GM23338 (cell line): ENCODE data around the gene NNMT. TPM values are rescaled to one million over a fixed set of nuclear protein-coding genes. Genes with fewer than 3 reads are reported as not detected.

Experiments
- ATAC-seq: fragments of 200-7000 bp; cut with Tn5 transposase; 3 replicates; pipeline ENCODE4 v1.9.1; 2020
- DNase-seq: peaks from one replicate; pipeline ENCODE4 v3.0.0-alpha.2; 2015; ENCODE audit warnings: low spot score
- H2AFZ ChIP-seq: fragments of 200-600 bp; sonication (generic); 2 replicates; pipeline ENCODE4 v1.8.0; 2016; ENCODE audit warnings: antibody characterized with exemption, mild to moderate bottlenecking, moderate library complexity
- H3F3A ChIP-seq: fragments of 200-600 bp; sonication (generic); replicated peaks from 2 replicates; pipeline ENCODE4 v1.8.0; 2017; ENCODE audit warnings: antibody characterized with exemption, mixed run types, low read depth
- H3K27ac ChIP-seq: fragments of 200-600 bp; sonication (generic); 2 replicates; pipeline ENCODE4 v1.6.1; 2016; ENCODE audit warnings: low read depth
- H3K27me3 ChIP-seq: fragments of 200-600 bp; sonication (generic); 2 replicates; pipeline ENCODE4 v1.8.0; 2016; ENCODE audit warnings: mild to moderate bottlenecking, mixed run types, moderate library complexity; ENCODE audit not compliant: insufficient read depth
- H3K36me3 ChIP-seq: fragments of 200-600 bp; sonication (generic); 2 replicates; pipeline ENCODE4 v1.8.0; 2016; ENCODE audit warnings: mild to moderate bottlenecking; ENCODE audit not compliant: insufficient read depth
- H3K4me1 ChIP-seq: fragments of 200-600 bp; sonication (generic); 2 replicates; pipeline ENCODE4 v1.8.0; 2016; ENCODE audit warnings: mild to moderate bottlenecking, moderate library complexity; ENCODE audit not compliant: insufficient read depth
- H3K4me2 ChIP-seq: fragments of 200-600 bp; sonication (generic); 2 replicates; pipeline ENCODE4 v1.7.1; 2017; ENCODE audit warnings: mixed run types
- H3K4me3 ChIP-seq: fragments of 200-600 bp; sonication (generic); 2 replicates; pipeline ENCODE4 v1.6.1; 2016; ENCODE audit warnings: mixed run types
- H3K79me2 ChIP-seq: fragments of 200-600 bp; sonication (generic); replicated peaks from 2 replicates; pipeline ENCODE4 v1.8.0; 2017; ENCODE audit warnings: mild to moderate bottlenecking; ENCODE audit not compliant: insufficient read depth
- H3K9me2 ChIP-seq: fragments of 200-600 bp; sonication (generic); 2 replicates; pipeline ENCODE4 v1.8.0; 2017; ENCODE audit not compliant: insufficient read depth
- H4K20me1 ChIP-seq: fragments of 200-600 bp; sonication (generic); replicated peaks from 2 replicates; pipeline ENCODE4 v1.8.0; 2017; ENCODE audit warnings: mild to moderate bottlenecking; ENCODE audit not compliant: insufficient read depth
- H3K27ac Mint-ChIP-seq: 2 replicates; pipeline ENCODE4 v1.8.0; 2020; ENCODE audit warnings: inconsistent platforms, mild to moderate bottlenecking, moderate library complexity, mixed read lengths
- H3K27me3 Mint-ChIP-seq: 3 replicates; pipeline ENCODE4 v1.8.0; 2022; ENCODE audit warnings: low read depth, mild to moderate bottlenecking, moderate library complexity, mixed read lengths, inconsistent platforms; ENCODE audit not compliant: insufficient read depth, poor library complexity
- H3K36me3 Mint-ChIP-seq: 3 replicates; pipeline ENCODE4 v1.8.0; 2021; ENCODE audit warnings: low read depth, mild to moderate bottlenecking, inconsistent platforms, moderate library complexity, mixed read lengths
- H3K4me1 Mint-ChIP-seq: 3 replicates; pipeline ENCODE4 v1.8.0; 2020; ENCODE audit warnings: mild to moderate bottlenecking, inconsistent platforms, mixed read lengths
- H3K4me3 Mint-ChIP-seq: 3 replicates; pipeline ENCODE4 v1.8.0; 2021; ENCODE audit warnings: moderate library complexity, mild to moderate bottlenecking, inconsistent platforms, mixed read lengths
- H3K9me3 Mint-ChIP-seq: 3 replicates; pipeline ENCODE4 v1.8.0; 2020; ENCODE audit warnings: moderate library complexity, mild to moderate bottlenecking, inconsistent platforms, mixed read lengths
- CREB1 ChIP-seq: fragments of 250-450 bp; sonication (Bioruptor Pico); IDR thresholded peaks from 2 replicates; pipeline ENCODE4 v1.5.0; 2020; ENCODE audit warnings: low read depth, mild to moderate bottlenecking, moderate library complexity
- EZH2 ChIP-seq: fragments of 200-600 bp; sonication (generic); IDR thresholded peaks from one replicate; pipeline ENCODE4 v1.8.0; 2017; ENCODE audit warnings: antibody characterized with exemption, mild to moderate bottlenecking, low read depth; ENCODE audit not compliant: unreplicated experiment
- NANOG ChIP-seq: IDR thresholded peaks from 2 replicates; pipeline ENCODE4 v1.6.1; 2016; ENCODE audit warnings: antibody characterized with exemption, borderline replicate concordance
- ZNF114 ChIP-seq: fragments of 250-450 bp; sonication (Bioruptor Pico); IDR thresholded peaks from 2 replicates; pipeline ENCODE4 v1.5.0; 2020; ENCODE audit warnings: mild to moderate bottlenecking, moderate library complexity
- ZNF331 ChIP-seq: fragments of 250-450 bp; sonication (Bioruptor Pico); IDR thresholded peaks from 2 replicates; pipeline ENCODE4 v1.5.0; 2020; ENCODE audit warnings: low read depth, mild to moderate bottlenecking, moderate library complexity
- polyA plus RNA-seq: library from polyadenylated mRNA; unstranded; fragments of >200 nt; fragmentation: Nextera tagmentation; extraction: Ambion mirVana; gene quantifications from 2 replicates; pipeline ENCODE4 v1.2.1, GENCODE V29; 2016
- total RNA-seq: library from RNA; depleted of rRNA; stranded (reverse); fragments of >200 nt; shearing (Covaris generic); gene quantifications from 2 replicates; pipeline ENCODE4 v1.2.3, GENCODE V29; 2014
- TF ChIP-seq, protein P1 (sequence below): IDR thresholded peaks from one replicate; pipeline ENCODE4 v1.6.1; 2018; ENCODE audit warnings: antibody characterized with exemption; ENCODE audit not compliant: unreplicated experiment
- TF ChIP-seq, protein P2 (sequence below): fragments of 250-450 bp; sonication (Bioruptor Pico); IDR thresholded peaks from 2 replicates; pipeline ENCODE4 v1.5.0; 2020; ENCODE audit warnings: mild to moderate bottlenecking, moderate library complexity

Gene NNMT
- total and polyA plus RNA-seq, 2 experiments from 2014 or later = 0.40 TPM; not detected in 1

- no peaks in the 10 kb centered on the region for H3K4me1 ChIP-seq
- DNase-seq (no peak), ATAC-seq (no peak)
- no peaks in the 10 kb centered on the region for H4K20me1 ChIP-seq
- no peaks in the 10 kb centered on the region for H3K27me3 ChIP-seq
- H3F3A ChIP-seq = no peaks in the 10 kb centered on the region
- TF ChIP-seq ZNF331 (CRISPR knock-in tag) (no peak), ZNF114 (CRISPR knock-in tag) (no peak), NANOG (no peak), CREB1 (CRISPR knock-in tag) (no peak), EZH2 (no peak)
- TF ChIP-seq, protein P1, sequence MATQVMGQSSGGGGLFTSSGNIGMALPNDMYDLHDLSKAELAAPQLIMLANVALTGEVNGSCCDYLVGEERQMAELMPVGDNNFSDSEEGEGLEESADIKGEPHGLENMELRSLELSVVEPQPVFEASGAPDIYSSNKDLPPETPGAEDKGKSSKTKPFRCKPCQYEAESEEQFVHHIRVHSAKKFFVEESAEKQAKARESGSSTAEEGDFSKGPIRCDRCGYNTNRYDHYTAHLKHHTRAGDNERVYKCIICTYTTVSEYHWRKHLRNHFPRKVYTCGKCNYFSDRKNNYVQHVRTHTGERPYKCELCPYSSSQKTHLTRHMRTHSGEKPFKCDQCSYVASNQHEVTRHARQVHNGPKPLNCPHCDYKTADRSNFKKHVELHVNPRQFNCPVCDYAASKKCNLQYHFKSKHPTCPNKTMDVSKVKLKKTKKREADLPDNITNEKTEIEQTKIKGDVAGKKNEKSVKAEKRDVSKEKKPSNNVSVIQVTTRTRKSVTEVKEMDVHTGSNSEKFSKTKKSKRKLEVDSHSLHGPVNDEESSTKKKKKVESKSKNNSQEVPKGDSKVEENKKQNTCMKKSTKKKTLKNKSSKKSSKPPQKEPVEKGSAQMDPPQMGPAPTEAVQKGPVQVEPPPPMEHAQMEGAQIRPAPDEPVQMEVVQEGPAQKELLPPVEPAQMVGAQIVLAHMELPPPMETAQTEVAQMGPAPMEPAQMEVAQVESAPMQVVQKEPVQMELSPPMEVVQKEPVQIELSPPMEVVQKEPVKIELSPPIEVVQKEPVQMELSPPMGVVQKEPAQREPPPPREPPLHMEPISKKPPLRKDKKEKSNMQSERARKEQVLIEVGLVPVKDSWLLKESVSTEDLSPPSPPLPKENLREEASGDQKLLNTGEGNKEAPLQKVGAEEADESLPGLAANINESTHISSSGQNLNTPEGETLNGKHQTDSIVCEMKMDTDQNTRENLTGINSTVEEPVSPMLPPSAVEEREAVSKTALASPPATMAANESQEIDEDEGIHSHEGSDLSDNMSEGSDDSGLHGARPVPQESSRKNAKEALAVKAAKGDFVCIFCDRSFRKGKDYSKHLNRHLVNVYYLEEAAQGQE = no peak
- TF ChIP-seq, protein P2, sequence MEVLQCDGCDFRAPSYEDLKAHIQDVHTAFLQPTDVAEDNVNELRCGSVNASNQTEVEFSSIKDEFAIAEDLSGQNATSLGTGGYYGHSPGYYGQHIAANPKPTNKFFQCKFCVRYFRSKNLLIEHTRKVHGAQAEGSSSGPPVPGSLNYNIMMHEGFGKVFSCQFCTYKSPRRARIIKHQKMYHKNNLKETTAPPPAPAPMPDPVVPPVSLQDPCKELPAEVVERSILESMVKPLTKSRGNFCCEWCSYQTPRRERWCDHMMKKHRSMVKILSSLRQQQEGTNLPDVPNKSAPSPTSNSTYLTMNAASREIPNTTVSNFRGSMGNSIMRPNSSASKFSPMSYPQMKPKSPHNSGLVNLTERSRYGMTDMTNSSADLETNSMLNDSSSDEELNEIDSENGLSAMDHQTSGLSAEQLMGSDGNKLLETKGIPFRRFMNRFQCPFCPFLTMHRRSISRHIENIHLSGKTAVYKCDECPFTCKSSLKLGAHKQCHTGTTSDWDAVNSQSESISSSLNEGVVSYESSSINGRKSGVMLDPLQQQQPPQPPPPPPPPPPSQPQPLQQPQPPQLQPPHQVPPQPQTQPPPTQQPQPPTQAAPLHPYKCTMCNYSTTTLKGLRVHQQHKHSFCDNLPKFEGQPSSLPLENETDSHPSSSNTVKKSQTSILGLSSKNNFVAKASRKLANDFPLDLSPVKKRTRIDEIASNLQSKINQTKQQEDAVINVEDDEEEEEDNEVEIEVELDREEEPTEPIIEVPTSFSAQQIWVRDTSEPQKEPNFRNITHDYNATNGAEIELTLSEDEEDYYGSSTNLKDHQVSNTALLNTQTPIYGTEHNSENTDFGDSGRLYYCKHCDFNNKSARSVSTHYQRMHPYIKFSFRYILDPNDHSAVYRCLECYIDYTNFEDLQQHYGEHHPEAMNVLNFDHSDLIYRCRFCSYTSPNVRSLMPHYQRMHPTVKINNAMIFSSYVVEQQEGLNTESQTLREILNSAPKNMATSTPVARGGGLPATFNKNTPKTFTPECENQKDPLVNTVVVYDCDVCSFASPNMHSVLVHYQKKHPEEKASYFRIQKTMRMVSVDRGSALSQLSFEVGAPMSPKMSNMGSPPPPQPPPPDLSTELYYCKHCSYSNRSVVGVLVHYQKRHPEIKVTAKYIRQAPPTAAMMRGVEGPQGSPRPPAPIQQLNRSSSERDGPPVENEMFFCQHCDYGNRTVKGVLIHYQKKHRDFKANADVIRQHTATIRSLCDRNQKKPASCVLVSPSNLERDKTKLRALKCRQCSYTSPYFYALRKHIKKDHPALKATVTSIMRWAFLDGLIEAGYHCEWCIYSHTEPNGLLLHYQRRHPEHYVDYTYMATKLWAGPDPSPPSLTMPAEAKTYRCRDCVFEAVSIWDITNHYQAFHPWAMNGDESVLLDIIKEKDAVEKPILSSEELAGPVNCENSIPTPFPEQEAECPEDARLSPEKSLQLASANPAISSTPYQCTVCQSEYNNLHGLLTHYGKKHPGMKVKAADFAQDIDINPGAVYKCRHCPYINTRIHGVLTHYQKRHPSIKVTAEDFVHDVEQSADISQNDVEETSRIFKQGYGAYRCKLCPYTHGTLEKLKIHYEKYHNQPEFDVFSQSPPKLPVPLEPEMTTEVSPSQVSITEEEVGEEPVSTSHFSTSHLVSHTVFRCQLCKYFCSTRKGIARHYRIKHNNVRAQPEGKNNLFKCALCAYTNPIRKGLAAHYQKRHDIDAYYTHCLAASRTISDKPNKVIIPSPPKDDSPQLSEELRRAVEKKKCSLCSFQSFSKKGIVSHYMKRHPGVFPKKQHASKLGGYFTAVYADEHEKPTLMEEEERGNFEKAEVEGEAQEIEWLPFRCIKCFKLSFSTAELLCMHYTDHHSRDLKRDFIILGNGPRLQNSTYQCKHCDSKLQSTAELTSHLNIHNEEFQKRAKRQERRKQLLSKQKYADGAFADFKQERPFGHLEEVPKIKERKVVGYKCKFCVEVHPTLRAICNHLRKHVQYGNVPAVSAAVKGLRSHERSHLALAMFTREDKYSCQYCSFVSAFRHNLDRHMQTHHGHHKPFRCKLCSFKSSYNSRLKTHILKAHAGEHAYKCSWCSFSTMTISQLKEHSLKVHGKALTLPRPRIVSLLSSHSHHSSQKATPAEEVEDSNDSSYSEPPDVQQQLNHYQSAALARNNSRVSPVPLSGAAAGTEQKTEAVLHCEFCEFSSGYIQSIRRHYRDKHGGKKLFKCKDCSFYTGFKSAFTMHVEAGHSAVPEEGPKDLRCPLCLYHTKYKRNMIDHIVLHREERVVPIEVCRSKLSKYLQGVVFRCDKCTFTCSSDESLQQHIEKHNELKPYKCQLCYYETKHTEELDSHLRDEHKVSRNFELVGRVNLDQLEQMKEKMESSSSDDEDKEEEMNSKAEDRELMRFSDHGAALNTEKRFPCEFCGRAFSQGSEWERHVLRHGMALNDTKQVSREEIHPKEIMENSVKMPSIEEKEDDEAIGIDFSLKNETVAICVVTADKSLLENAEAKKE = no peak
- peaks cover 1% of the 10 kb centered on the region for H3K27me3 Mint-ChIP-seq
- H3K4me1 Mint-ChIP-seq = no peaks in the 10 kb centered on the region
- H3K4me3 Mint-ChIP-seq = no peak overlapping the region
- H3K79me2 ChIP-seq = no peaks in the 10 kb centered on the region
- no peak overlapping the region for H3K27ac Mint-ChIP-seq
- no peak overlapping the region for H2AFZ ChIP-seq
- H3K9me3 Mint-ChIP-seq = peaks cover 13% of the 10 kb centered on the region
- no peak overlapping the region for H3K4me3 ChIP-seq
- H3K36me3 ChIP-seq = no peaks in the 10 kb centered on the region
- H3K9me2 ChIP-seq = no peaks in the 10 kb centered on the region
- H3K36me3 Mint-ChIP-seq = peaks cover 4% of the 10 kb centered on the region; the same call in 1 of the 3 replicates
- H3K27ac ChIP-seq = no peak overlapping the region
- H3K4me2 ChIP-seq = no peak overlapping the region
Observed at GRCh38 chr11:114297806-114298709, 1.9 kb downstream of the NNMT start.
